Activated B cell treated with CpG ODN at 0.5 μM for 24 hours (primary cell): ENCODE measurements around the gene GPX5. TPM values are rescaled to one million over a fixed set of nuclear protein-coding genes. Genes with fewer than 3 reads are reported as not detected.

ENCODE experiments used
- ATAC-seq: fragments of 200-7000 bp; cut with Tn5 transposase; one replicate; pipeline ENCODE4 v1.10.0; 2021; ENCODE audit warnings: low read depth, mild to moderate bottlenecking, moderate library complexity
- CTCF ChIA-PET: fragments of 350-600 bp; sonication (Branson Sonifier 250); formaldehyde crosslinking; loops from one replicate; lab custom pipeline; 2021; ENCODE audit warnings: antibody characterized with exemption; lab: Charles Lee
- POLR2A ChIA-PET: fragments of 350-600 bp; sonication (Branson Sonifier 250); formaldehyde crosslinking; loops from one replicate; lab custom pipeline; 2021; ENCODE audit warnings: antibody characterized with exemption; lab: Charles Lee
- DNase-seq: peaks from one replicate; pipeline ENCODE4 v3.0.0; 2022
- H3K27ac Mint-ChIP-seq: one replicate; pipeline ENCODE4 v1.8.0; 2020; ENCODE audit warnings: mixed read lengths
- H3K27me3 Mint-ChIP-seq: one replicate; pipeline ENCODE4 v1.8.0; 2021; ENCODE audit warnings: mixed read lengths
- H3K36me3 Mint-ChIP-seq: one replicate; pipeline ENCODE4 v1.8.0; 2021; ENCODE audit warnings: low read depth, mixed read lengths
- H3K4me1 Mint-ChIP-seq: one replicate; pipeline ENCODE4 v1.8.0; 2021; ENCODE audit warnings: mixed read lengths
- H3K4me3 Mint-ChIP-seq: one replicate; pipeline ENCODE4 v1.8.0; 2020; ENCODE audit warnings: mild to moderate bottlenecking, mixed read lengths
- H3K9me3 Mint-ChIP-seq: one replicate; pipeline ENCODE4 v1.8.0; 2020; ENCODE audit warnings: mixed read lengths
- CTCF ChIP-seq: fragments of 200-600 bp; IDR thresholded peaks from one replicate; pipeline ENCODE4 v1.8.0; 2022; ENCODE audit warnings: antibody characterized with exemption, mild to moderate bottlenecking
- intact Hi-C: fragments of 100-400 bp; cut with micrococcal nuclease; formaldehyde crosslinking; loops from one replicate; pipeline ENCODE4 v1.15.1; 2024
- total RNA-seq: library from RNA; stranded (reverse); gene quantifications from 2 replicates; pipeline ENCODE4 v1.2.3, GENCODE V29; 2022

The GPX5 gene
- total RNA-seq, 1 donor from 2014 or later = not detected

GRCh38 chr6:28553384-28553985 lies 27.8 kb downstream of the GPX5 start:
- Mint-ChIP-seq H3K27me3 (peaks cover 44% of the 10 kb centered on the region), H3K4me3 (no peak overlapping the region), H3K36me3 (no peaks in the 10 kb centered on the region), H3K27ac (no peak overlapping the region), H3K9me3 (no peaks in the 10 kb centered on the region), H3K4me1 (no peaks in the 10 kb centered on the region)
- no peak for TF ChIP-seq CTCF
- no peak for DNase-seq
- ChIA-PET CTCF (no interaction called here), POLR2A (no interaction called here)
- intact Hi-C loops = no loop called here
- ATAC-seq = no peak

- no peak overlapping the region for H3K27ac Mint-ChIP-seq
- H3K27me3 Mint-ChIP-seq = peaks cover 41% of the 10 kb centered on the region
- no peak for TF ChIP-seq CTCF
- H3K4me3 Mint-ChIP-seq = no peak overlapping the region
- CTCF ChIA-PET = no interaction called here
- no peaks in the 10 kb centered on the region for H3K4me1 Mint-ChIP-seq
- POLR2A ChIA-PET = no interaction called here
- DNase-seq (no peak), ATAC-seq (no peak)
- intact Hi-C loops = no loop called here
- H3K36me3 Mint-ChIP-seq = no peaks in the 10 kb centered on the region
- no peaks in the 10 kb centered on the region for H3K9me3 Mint-ChIP-seq
Observed at GRCh38 chr6:28553986-28554881, 28.6 kb downstream of the GPX5 start.

GRCh38 chr6:28555136-28555535 lies 29.5 kb downstream of the GPX5 start:
- ChIA-PET POLR2A (no interaction called here), CTCF (no interaction called here)
- no peak for TF ChIP-seq CTCF
- ATAC-seq = no peak
- Mint-ChIP-seq H3K27me3 (peaks cover 40% of the 10 kb centered on the region), H3K4me3 (no peak overlapping the region), H3K4me1 (no peaks in the 10 kb centered on the region), H3K9me3 (no peaks in the 10 kb centered on the region), H3K36me3 (no peaks in the 10 kb centered on the region), H3K27ac (no peak overlapping the region)
- intact Hi-C loops = no loop called here
- no peak for DNase-seq

- H3K36me3 Mint-ChIP-seq = no peaks in the 10 kb centered on the region
- POLR2A ChIA-PET = no interaction called here
- no peak for TF ChIP-seq CTCF
- CTCF ChIA-PET = no interaction called here
- DNase-seq = no peak
- peaks cover 23% of the 10 kb centered on the region for H3K27me3 Mint-ChIP-seq
- ATAC-seq = no peak
- H3K27ac Mint-ChIP-seq = no peak overlapping the region
- intact Hi-C loops = no loop called here
- H3K4me3 Mint-ChIP-seq = no peak overlapping the region
- no peaks in the 10 kb centered on the region for H3K4me1 Mint-ChIP-seq
- H3K9me3 Mint-ChIP-seq = no peaks in the 10 kb centered on the region
Observed at GRCh38 chr6:28558629-28559028, 32.9 kb downstream of the GPX5 start.

GRCh38 chr6:28563430-28564095 lies 37.9 kb downstream of the GPX5 start:
- Mint-ChIP-seq H3K9me3 (no peaks in the 10 kb centered on the region), H3K4me1 (no peaks in the 10 kb centered on the region), H3K27ac (no peak overlapping the region), H3K36me3 (no peaks in the 10 kb centered on the region), H3K4me3 (no peak overlapping the region), H3K27me3 (peaks cover 18% of the 10 kb centered on the region)
- DNase-seq (no peak), ATAC-seq (no peak)
- intact Hi-C loops = no loop called here
- ChIA-PET CTCF (no interaction called here), POLR2A (no interaction called here)
- no peak for TF ChIP-seq CTCF
